ENCODE data around the gene NPAP1.
"Not testable (repeated sequence)": the region's sequence is repeated elsewhere in the genome, so short reads cannot be mapped to it uniquely, and the experiment has no call there.

Gene NPAP1

GRCh38 chr15:24675332-24676144 is at the start of gene NPAP1:
TSS of gene NPAP1 (plus strand) at chr15:24675775. CDS start at chr15:24675868, 93 bp downstream.
- no peak for DNase-seq (ENCODE audit: low read depth in 2 of 2)

DNA sequence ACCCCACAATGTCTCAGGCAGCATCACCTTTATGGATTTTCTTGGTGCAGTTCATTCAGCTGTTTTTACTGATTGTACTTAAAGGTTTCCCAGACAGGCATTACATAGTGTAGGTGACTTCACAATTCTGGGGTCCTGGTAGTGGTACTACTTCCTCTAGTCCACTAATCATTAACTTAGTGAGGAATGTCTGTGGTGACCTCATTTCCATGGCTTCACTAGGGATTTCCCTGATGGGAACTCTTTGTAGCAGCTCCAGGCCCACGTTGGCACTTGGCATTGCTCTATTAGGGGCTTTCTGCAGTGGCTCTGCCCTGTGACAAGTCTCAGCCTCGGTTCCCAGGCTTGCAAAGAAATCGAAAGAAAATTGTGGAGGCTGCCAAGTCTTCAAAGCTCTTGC is 48.1 kb upstream of the NPAP1 start:
- no peak for DNase-seq (ENCODE audit: low read depth in 2 of 2)

GRCh38 chr15:24633082-24633481 is 42.5 kb upstream of the NPAP1 start:
- no peak for DNase-seq (ENCODE audit: low read depth in 2 of 2)

GRCh38 chr15:24639412-24639811 is 36.2 kb upstream of the NPAP1 start:
- not testable (repeated sequence) for DNase-seq (ENCODE audit: low read depth in 2 of 2)

DNA sequence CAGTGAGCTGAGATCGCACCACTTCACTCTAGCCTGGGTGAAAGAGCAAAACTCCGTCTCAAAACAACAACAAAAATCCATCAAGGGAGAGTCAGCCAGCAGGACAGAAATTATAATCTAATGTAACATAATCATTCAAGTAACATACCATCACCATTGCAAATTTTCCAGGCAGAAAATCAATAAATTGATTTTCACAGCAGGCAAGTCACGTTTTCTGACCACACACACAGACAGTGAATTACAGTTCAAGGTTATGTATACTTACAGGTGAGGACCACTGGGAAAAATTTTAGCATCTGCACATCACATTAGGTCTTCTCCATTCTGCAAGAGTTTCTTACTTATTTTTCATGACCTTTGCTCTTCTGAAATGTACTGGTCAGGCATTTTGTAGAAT is 29.9 kb upstream of the NPAP1 start:
- no peak for DNase-seq (ENCODE audit: low read depth in 2 of 2)

GRCh38 chr15:24659622-24660021 is 16.0 kb upstream of the NPAP1 start:
- DNase-seq (ENCODE audit: low read depth in 2 of 2) = no peak

GRCh38 chr15:24662991-24663390 is 12.6 kb upstream of the NPAP1 start:
- DNase-seq (ENCODE audit: low read depth in 2 of 2) = no peak

DNA sequence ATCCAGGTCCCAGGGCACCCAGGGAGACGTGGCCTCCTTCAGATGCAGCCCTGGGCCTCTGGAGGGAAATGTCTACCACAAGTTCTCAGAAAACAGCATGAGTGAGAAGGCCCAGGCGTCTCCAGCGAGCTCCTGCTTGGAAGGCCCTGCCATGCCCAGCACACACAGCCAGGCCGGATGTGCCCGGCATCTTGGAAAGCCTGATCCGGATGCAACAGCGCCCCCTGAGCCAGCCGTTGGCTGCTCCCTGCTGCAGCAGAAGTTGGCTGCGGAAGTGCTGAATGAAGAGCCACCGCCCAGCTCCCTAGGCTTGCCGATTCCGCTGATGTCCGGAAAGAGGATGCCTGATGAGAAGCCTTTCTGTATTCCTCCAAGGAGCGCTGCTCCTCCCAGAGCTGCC is 856 bp downstream of the NPAP1 start:
- DNase-seq (ENCODE audit: low read depth in 2 of 2) = no peak

DNA sequence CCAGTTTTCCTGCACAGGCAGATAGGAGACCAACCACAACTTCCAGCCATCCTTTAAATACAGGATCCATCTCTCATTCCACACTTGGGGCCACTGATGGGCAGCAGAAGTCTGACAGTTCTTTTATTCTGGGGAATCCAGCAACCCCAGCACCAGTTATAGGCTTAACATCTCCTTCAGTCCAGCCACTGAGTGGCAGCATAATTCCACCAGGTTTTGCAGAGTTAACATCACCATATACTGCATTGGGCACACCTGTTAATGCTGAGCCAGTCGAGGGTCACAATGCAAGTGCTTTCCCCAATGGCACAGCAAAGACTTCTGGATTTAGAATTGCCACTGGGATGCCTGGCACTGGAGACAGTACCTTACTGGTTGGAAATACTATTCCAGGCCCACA is 2.9 kb downstream of the NPAP1 start:
- no peak for DNase-seq (ENCODE audit: low read depth in 2 of 2)

GRCh38 chr15:24682002-24682401 is 6.4 kb downstream of the NPAP1 start:
- no peak for DNase-seq (ENCODE audit: low read depth in 2 of 2)

DNA sequence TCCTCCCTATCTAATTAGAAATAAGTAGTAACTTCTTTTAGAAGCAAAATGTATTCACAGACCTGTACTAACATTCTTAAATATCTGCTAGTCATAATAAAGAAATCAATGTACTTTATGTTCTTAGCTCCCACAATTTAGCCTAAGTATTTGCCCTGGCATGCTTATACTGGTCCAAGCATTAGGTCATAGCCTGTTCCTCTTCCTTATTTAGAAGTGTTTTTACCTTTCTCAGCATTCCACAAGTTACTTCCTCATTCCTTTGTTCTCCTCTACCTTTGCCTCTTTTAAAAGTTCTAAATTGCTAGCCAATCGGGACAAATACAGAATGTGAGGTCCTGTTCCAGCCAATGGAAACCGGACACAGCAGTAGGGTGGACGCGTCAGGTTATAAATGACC is 7.3 kb downstream of the NPAP1 start:
- not testable (repeated sequence) for DNase-seq (ENCODE audit: low read depth in 2 of 2)

DNA sequence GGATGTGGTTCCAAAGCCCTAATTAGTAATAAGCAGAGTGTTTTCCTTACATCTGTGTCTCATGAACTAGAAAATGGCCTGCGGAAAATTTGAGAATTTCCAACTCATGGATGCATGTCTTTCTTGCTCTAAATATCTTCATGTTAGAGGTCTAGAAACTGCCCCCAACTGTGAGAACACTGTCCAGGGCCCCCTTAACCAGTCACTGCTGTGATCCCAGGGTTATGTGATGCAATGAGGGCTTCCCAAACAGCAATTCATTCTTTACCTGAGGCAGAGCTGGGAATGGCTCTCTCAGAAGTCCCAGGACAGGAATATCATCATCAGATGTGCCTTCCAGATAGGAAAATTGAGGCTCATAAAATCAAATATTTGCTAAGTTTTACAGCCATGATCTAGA is 8.2 kb downstream of the NPAP1 start:
- no peak for DNase-seq (ENCODE audit: low read depth in 2 of 2)

DNA sequence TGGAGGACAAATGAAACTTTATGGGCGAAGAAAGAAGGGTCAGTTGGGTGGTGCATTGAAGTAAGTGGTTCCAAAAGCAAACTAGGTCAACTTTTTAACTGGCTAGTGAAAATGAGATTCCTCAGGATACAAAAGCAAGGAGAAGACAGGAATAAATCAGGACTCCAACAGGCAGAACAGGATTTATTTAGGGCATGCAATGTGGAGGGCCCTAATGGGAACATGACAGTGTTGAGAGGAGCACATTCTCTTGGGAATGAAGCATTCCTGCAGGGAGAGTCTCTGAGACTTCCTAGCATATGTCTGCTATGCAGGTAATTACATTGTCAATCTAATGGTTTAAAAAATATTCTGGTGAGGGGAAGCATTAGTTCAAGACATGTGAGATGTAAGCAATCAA is 8.7 kb downstream of the NPAP1 start:
- no peak for DNase-seq (ENCODE audit: low read depth in 2 of 2)

DNA sequence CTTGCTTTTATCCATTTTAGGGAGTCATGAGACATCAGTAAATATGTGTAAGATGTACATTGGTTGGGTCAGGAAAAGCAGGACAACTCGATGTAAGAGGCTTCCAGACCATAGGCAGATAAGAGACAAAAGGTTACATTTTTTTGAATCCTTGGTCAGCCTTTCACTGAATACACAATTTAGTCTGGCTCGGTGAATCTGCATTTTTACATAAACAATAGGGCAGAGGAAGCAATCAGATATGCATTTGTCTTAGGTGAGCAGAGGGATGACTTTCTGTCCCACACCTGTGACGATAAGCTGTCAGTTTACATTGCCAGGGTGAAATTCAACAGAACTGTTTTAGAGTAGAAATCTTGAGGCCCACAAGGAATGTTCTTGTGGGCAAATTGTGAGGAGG is 20.6 kb downstream of the NPAP1 start:
- no peak for DNase-seq (ENCODE audit: low read depth in 2 of 2)

- no peak for DNase-seq (ENCODE audit: low read depth in 2 of 2)
These were observed 21.3 kb downstream of the NPAP1 start for GRCh38 chr15:24696842-24697241.

- no peak for DNase-seq (ENCODE audit: low read depth in 2 of 2)
These were observed 42.9 kb downstream of the NPAP1 start for GRCh38 chr15:24718289-24719082.

DNA sequence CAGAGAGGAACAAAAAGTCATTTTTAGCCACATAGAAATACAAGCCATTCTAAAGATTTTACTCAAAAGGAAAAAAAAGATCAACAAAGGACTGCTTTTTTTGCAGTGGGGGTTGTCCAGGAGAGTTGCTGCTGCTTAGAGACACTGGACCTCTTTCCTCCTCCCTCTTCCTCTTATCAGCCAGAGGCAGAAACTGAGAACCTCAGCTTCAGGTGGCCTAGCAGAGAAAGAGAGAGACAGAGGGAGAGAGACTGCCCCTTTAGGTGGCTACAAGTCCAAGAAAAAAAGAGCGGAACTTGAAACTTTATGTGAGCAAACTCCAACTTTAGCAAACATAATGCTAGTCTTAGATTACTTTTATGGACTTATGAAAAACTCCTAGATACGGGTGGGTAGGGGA is 54.2 kb downstream of the NPAP1 start:
- DNase-seq (ENCODE audit: low read depth in 2 of 2) = no peak
